ENCODE data around the gene HS3ST3B1.
A peak's percentile ranks its signal among the peaks of the same experiment; 100 is the strongest.

HS3ST3B1 gene

GRCh38 chr17:14308965-14309879 is 8.3 kb downstream of the HS3ST3B1 start (continued):
- TF ChIP-seq ZNF488 (tag by site-specific recombination; IDR thresholded peaks at IDR 0.05) (0 out of 2 replicates have a peak, but pooled peaks have one; percentile 48), ZNF660 (tag by site-specific recombination; IDR thresholded peaks at IDR 0.05) (peak; percentile 74), ZFP69B (tag by site-specific recombination; IDR thresholded peaks at IDR 0.05) (no peak; the same call in 1 of the 2 replicates), ZNF610 (tag by site-specific recombination; IDR thresholded peaks at IDR 0.05; ENCODE audit: borderline replicate concordance) (peak; percentile 81; the same call in 1 of the 2 replicates), ZXDB (tag by site-specific recombination; IDR thresholded peaks at IDR 0.05) (peak; percentile 79), ZNF16 (tag by site-specific recombination; IDR thresholded peaks at IDR 0.05; ENCODE audit: low read depth) (no peak), ZNF639 (tag by site-specific recombination; IDR thresholded peaks at IDR 0.05) (no peak), GLI4 (tag by site-specific recombination; IDR thresholded peaks at IDR 0.05) (peak; percentile 80; the same call in 1 of the 2 replicates), ZNF132 (tag by site-specific recombination; IDR thresholded peaks at IDR 0.05; ENCODE audit: borderline replicate concordance) (no peak), PRDM6 (tag by site-specific recombination; IDR thresholded peaks at IDR 0.05) (no peak; the same call in 1 of the 2 replicates), ZNF248 (tag by site-specific recombination; IDR thresholded peaks at IDR 0.05) (no peak), ZNF645 (tag by site-specific recombination; IDR thresholded peaks at IDR 0.05) (no peak), ZBTB21 (tag by site-specific recombination; IDR thresholded peaks at IDR 0.05) (no peak), ZEB2 (tag by site-specific recombination; IDR thresholded peaks at IDR 0.05) (peak; percentile 98), ZNF133 (tag by site-specific recombination; IDR thresholded peaks at IDR 0.05) (no peak), ZBTB7A (tag by site-specific recombination; IDR thresholded peaks at IDR 0.05; ENCODE audit: low read depth) (peak; percentile 81; the same call in 1 of the 2 replicates), ZNF670 (tag by site-specific recombination; IDR thresholded peaks at IDR 0.05; ENCODE audit: low read depth) (no peak), ZFHX2 (tag by site-specific recombination; conservative IDR thresholded peaks at IDR 0.05) (peak; percentile 91), ZNF654 (tag by site-specific recombination; IDR thresholded peaks at IDR 0.05; ENCODE audit: low read depth) (no peak), SP2 (tag by site-specific recombination; IDR thresholded peaks at IDR 0.05) (peak; percentile 97), ZNF596 (tag by site-specific recombination; IDR thresholded peaks at IDR 0.05) (peak; percentile 43; the same call in 1 of the 2 replicates), MEIS1 (CRISPR knock-in tag; IDR thresholded peaks at IDR 0.05; ENCODE audit: borderline replicate concordance) (no peak), ZBTB6 (tag by site-specific recombination; IDR thresholded peaks at IDR 0.05) (0 out of 2 replicates have a peak, but pooled peaks have one; percentile 55)
- TF ChIP-seq, protein P1, sequence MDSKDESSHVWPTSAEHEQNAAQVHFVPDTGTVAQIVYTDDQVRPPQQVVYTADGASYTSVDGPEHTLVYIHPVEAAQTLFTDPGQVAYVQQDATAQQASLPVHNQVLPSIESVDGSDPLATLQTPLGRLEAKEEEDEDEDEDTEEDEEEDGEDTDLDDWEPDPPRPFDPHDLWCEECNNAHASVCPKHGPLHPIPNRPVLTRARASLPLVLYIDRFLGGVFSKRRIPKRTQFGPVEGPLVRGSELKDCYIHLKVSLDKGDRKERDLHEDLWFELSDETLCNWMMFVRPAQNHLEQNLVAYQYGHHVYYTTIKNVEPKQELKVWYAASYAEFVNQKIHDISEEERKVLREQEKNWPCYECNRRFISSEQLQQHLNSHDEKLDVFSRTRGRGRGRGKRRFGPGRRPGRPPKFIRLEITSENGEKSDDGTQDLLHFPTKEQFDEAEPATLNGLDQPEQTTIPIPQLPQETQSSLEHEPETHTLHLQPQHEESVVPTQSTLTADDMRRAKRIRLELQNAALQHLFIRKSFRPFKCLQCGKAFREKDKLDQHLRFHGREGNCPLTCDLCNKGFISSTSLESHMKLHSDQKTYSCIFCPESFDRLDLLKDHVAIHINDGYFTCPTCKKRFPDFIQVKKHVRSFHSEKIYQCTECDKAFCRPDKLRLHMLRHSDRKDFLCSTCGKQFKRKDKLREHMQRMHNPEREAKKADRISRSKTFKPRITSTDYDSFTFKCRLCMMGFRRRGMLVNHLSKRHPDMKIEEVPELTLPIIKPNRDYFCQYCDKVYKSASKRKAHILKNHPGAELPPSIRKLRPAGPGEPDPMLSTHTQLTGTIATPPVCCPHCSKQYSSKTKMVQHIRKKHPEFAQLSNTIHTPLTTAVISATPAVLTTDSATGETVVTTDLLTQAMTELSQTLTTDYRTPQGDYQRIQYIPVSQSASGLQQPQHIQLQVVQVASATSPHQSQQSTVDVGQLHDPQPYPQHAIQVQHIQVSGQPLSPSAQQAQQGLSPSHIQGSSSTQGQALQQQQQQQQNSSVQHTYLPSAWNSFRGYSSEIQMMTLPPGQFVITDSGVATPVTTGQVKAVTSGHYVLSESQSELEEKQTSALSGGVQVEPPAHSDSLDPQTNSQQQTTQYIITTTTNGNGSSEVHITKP (tag by site-specific recombination; IDR thresholded peaks at IDR 0.05) = peak; percentile 94
- TF ChIP-seq, protein P2, sequence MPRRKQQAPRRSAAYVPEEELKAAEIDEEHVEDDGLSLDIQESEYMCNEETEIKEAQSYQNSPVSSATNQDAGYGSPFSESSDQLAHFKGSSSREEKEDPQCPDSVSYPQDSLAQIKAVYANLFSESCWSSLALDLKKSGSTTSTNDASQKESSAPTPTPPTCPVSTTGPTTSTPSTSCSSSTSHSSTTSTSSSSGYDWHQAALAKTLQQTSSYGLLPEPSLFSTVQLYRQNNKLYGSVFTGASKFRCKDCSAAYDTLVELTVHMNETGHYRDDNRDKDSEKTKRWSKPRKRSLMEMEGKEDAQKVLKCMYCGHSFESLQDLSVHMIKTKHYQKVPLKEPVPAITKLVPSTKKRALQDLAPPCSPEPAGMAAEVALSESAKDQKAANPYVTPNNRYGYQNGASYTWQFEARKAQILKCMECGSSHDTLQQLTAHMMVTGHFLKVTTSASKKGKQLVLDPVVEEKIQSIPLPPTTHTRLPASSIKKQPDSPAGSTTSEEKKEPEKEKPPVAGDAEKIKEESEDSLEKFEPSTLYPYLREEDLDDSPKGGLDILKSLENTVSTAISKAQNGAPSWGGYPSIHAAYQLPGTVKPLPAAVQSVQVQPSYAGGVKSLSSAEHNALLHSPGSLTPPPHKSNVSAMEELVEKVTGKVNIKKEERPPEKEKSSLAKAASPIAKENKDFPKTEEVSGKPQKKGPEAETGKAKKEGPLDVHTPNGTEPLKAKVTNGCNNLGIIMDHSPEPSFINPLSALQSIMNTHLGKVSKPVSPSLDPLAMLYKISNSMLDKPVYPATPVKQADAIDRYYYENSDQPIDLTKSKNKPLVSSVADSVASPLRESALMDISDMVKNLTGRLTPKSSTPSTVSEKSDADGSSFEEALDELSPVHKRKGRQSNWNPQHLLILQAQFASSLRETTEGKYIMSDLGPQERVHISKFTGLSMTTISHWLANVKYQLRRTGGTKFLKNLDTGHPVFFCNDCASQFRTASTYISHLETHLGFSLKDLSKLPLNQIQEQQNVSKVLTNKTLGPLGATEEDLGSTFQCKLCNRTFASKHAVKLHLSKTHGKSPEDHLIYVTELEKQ (tag by site-specific recombination; IDR thresholded peaks at IDR 0.05; ENCODE audit: borderline replicate concordance) = peak; percentile 63; the same call in 1 of the 2 replicates
